ENCODE measurements around the gene PCNX4. TPM values are rescaled to one million over a fixed set of nuclear protein-coding genes. Genes with fewer than 3 reads are reported as not detected.

PCNX4 gene
- total RNA-seq, 2 experiments from 2014 or later, result 17.3 to 21.0 TPM

DNA sequence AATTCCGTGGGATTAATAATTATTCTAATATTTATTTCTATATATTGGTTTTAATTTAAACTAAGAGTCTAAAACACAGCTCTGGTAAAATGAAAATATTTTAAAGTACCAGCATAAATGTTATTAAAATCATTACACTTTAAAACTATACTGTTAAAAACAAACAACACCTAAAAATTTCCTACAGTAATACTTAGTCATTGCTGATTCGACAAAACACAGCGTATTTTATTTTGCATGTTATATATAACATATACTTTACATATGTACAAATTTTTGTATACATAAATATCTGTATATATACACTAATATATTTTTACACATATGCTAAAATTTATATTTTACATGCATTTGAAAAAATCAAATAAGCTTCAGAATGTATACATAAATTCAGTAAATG lies 6.0 kb upstream of the PCNX4 start:
- Mint-ChIP-seq H3K36me3 (ENCODE audit: low read depth) (no peaks in the 10 kb centered on the region), H3K4me3 (no peak overlapping the region), H3K9me3 (no peaks in the 10 kb centered on the region), H3K27me3 (peaks cover 5% of the 10 kb centered on the region), H3K4me1 (ENCODE audit: low read depth) (peaks cover 3% of the 10 kb centered on the region), H3K27ac (no peak overlapping the region)
- intact Hi-C loops (cut with DNase I, micrococcal nuclease), result loop anchor here in 1 of 2 experiments (10.0 kb wide), 2 partner anchors 239 to 889 kb away; no protein-coding TSS in a partner anchor
- DNase-seq, result no peak
- H3K4me3 ChIP-seq (ENCODE audit: low read length), result no peak overlapping the region
- no peaks in the 10 kb centered on the region for H3K36me3 ChIP-seq (ENCODE audit: insufficient read depth, low read length)
- H3K4me1 ChIP-seq (ENCODE audit: insufficient read depth, low read length), result no peaks in the 10 kb centered on the region
- CTCF ChIA-PET, result interaction anchor here (0.7 kb wide), 1 partner anchor 80 kb away, joined by 5 read pairs; the partner anchor contains the start of gene DHRS7
- H3K9me3 ChIP-seq (ENCODE audit: control insufficient read depth in 1 of 2, insufficient read depth in 1 of 2, low read length in 2 of 2), result no peaks in the 10 kb centered on the region
- POLR2A ChIA-PET, result no interaction called here
- TF ChIP-seq, protein P1, sequence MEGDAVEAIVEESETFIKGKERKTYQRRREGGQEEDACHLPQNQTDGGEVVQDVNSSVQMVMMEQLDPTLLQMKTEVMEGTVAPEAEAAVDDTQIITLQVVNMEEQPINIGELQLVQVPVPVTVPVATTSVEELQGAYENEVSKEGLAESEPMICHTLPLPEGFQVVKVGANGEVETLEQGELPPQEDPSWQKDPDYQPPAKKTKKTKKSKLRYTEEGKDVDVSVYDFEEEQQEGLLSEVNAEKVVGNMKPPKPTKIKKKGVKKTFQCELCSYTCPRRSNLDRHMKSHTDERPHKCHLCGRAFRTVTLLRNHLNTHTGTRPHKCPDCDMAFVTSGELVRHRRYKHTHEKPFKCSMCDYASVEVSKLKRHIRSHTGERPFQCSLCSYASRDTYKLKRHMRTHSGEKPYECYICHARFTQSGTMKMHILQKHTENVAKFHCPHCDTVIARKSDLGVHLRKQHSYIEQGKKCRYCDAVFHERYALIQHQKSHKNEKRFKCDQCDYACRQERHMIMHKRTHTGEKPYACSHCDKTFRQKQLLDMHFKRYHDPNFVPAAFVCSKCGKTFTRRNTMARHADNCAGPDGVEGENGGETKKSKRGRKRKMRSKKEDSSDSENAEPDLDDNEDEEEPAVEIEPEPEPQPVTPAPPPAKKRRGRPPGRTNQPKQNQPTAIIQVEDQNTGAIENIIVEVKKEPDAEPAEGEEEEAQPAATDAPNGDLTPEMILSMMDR (IDR thresholded peaks at IDR 0.05), result no peak
- no peak for ATAC-seq (ENCODE audit: poor library complexity)
- H3K27me3 ChIP-seq (ENCODE audit: control insufficient read depth in 1 of 2, insufficient read depth in 2 of 2, low read length in 2 of 2), result no peaks in the 10 kb centered on the region
- no peak overlapping the region for H3K27ac ChIP-seq (ENCODE audit: low read depth in 1 of 2, low read length in 2 of 2)

DNA sequence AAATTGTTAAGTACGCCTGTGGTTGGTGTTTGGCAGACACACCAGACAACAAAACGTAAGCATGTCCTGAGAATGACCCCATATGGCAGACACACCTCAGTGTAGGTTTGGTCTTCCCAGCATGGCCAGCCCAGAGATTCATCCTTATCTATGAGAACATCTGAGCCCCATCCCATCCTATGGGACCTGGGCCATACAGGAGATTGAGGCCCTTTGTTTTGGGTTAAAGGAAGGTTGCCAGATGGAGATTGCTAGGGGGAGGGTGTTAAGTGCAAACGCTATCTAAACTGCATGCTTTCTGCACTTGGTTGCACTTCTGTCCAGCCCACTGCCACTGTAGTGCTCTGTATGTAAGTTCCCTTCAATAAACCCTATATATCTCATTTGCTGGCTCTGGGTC lies 4.1 kb upstream of the PCNX4 start:
- Histone ChIP-seq H3K27me3 (ENCODE audit: control insufficient read depth in 1 of 2, insufficient read depth in 2 of 2, low read length in 2 of 2) (no peaks in the 10 kb centered on the region), H3K36me3 (ENCODE audit: insufficient read depth, low read length) (no peaks in the 10 kb centered on the region), H3K27ac (ENCODE audit: low read depth in 1 of 2, low read length in 2 of 2) (no peak overlapping the region), H3K4me1 (ENCODE audit: insufficient read depth, low read length) (peaks cover 9% of the 10 kb centered on the region), H3K4me3 (ENCODE audit: low read length) (no peak overlapping the region), H3K9me3 (ENCODE audit: control insufficient read depth in 1 of 2, insufficient read depth in 1 of 2, low read length in 2 of 2) (no peaks in the 10 kb centered on the region)
- DNase-seq, result no peak
- peaks cover 11% of the 10 kb centered on the region for H3K36me3 Mint-ChIP-seq (ENCODE audit: low read depth)
- TF ChIP-seq, protein P1 (IDR thresholded peaks at IDR 0.05), result no peak
- no peak for ATAC-seq (ENCODE audit: poor library complexity)
- H3K4me3 Mint-ChIP-seq, result no peak overlapping the region
- intact Hi-C loops (cut with DNase I, micrococcal nuclease), result loop anchor here in 1 of 2 experiments (10.0 kb wide), 2 partner anchors 237 to 887 kb away; no protein-coding TSS in a partner anchor
- ChIA-PET POLR2A (interaction anchor here (6.3 kb wide), 1 partner anchor 159 kb away, joined by 76 read pairs; the partner anchor contains the start of gene PPM1A), CTCF (no interaction called here)
- H3K9me3 Mint-ChIP-seq, result no peaks in the 10 kb centered on the region
- H3K4me1 Mint-ChIP-seq (ENCODE audit: low read depth), result peaks cover 17% of the 10 kb centered on the region
- no peak overlapping the region for H3K27ac Mint-ChIP-seq
- H3K27me3 Mint-ChIP-seq, result peaks cover 5% of the 10 kb centered on the region

DNA sequence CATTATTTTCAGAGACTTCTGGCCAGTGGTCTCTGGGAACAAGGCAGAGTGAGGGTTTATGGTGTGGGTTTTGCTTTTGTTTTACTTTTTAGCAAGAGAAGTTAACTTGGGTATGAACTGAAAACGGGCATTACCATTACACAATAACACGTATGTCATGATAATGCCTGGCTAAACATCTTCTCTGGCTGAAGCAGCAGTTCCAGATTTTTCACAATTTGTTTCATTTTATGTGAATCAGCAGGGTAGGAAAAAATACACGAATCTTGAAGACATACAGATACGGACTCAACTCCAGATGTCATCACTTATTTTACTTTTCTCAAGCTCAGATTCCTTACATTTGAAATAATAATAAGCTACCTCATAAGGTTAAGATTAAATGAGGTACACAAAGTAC lies 2.5 kb upstream of the PCNX4 start:
- TF ChIP-seq, protein P1 (IDR thresholded peaks at IDR 0.05), result no peak
- ChIA-PET POLR2A (interaction anchor here (5.1 to 6.3 kb wide), 2 partner anchors 76 to 158 kb away, joined by 47 to 76 read pairs; partner anchors contain the start of genes DHRS7 and PPM1A), CTCF (interaction anchor here (0.8 to 1.4 kb wide), 2 partner anchors 76 to 242 kb away, joined by 3 to 4 read pairs; partner anchors contain the start of gene DHRS7)
- H3K4me3 ChIP-seq (ENCODE audit: low read length), result no peak overlapping the region
- peaks cover 33% of the 10 kb centered on the region for H3K4me1 Mint-ChIP-seq (ENCODE audit: low read depth)
- H3K9me3 ChIP-seq (ENCODE audit: control insufficient read depth in 1 of 2, insufficient read depth in 1 of 2, low read length in 2 of 2), result no peaks in the 10 kb centered on the region
- H3K27ac Mint-ChIP-seq, result no peak overlapping the region
- peaks cover 14% of the 10 kb centered on the region for H3K36me3 Mint-ChIP-seq (ENCODE audit: low read depth)
- intact Hi-C loops (cut with DNase I, micrococcal nuclease), result loop anchor here in 1 of 2 experiments (10.0 kb wide), 2 partner anchors 236 to 886 kb away; no protein-coding TSS in a partner anchor
- H3K36me3 ChIP-seq (ENCODE audit: insufficient read depth, low read length), result no peaks in the 10 kb centered on the region
- peak overlapping the region; percentile 45 for H3K4me3 Mint-ChIP-seq
- no peaks in the 10 kb centered on the region for H3K27me3 ChIP-seq (ENCODE audit: control insufficient read depth in 1 of 2, insufficient read depth in 2 of 2, low read length in 2 of 2)
- H3K4me1 ChIP-seq (ENCODE audit: insufficient read depth, low read length), result peaks cover 18% of the 10 kb centered on the region
- H3K27ac ChIP-seq (ENCODE audit: low read depth in 1 of 2, low read length in 2 of 2), result no peak overlapping the region
- DNase-seq (no peak), ATAC-seq (ENCODE audit: poor library complexity) (no peak)
- peaks cover 5% of the 10 kb centered on the region for H3K27me3 Mint-ChIP-seq
- no peaks in the 10 kb centered on the region for H3K9me3 Mint-ChIP-seq

Measured in CD4-positive, alpha-beta T cell (primary cell).